Glutamatergic neuron (in vitro differentiated cells): Measurements from ENCODE around the gene ATP9A. TPM values are rescaled to one million over a fixed set of nuclear protein-coding genes. Genes with fewer than 3 reads are reported as not detected.
"Not testable (repeated sequence)": the region's sequence is repeated elsewhere in the genome, so short reads cannot be mapped to it uniquely, and the experiment has no call there.

ENCODE experiments used
- DNase-seq: peaks from one replicate; pipeline ENCODE4 v3.0.0; 2022
- H3K27ac Mint-ChIP-seq: one replicate; pipeline ENCODE4 v1.8.0; 2020; ENCODE audit warnings: mild to moderate bottlenecking, mixed read lengths, inconsistent platforms; ENCODE audit not compliant: unreplicated experiment
- H3K27me3 Mint-ChIP-seq: one replicate; pipeline ENCODE4 v1.8.0; 2020; ENCODE audit warnings: mild to moderate bottlenecking, moderate library complexity, mixed read lengths, inconsistent platforms; ENCODE audit not compliant: unreplicated experiment
- H3K36me3 Mint-ChIP-seq: one replicate; pipeline ENCODE4 v1.8.0; 2020; ENCODE audit warnings: mild to moderate bottlenecking, mixed read lengths, inconsistent platforms; ENCODE audit not compliant: unreplicated experiment
- H3K4me1 Mint-ChIP-seq: one replicate; pipeline ENCODE4 v1.8.0; 2020; ENCODE audit warnings: mild to moderate bottlenecking, low read depth, mixed read lengths, inconsistent platforms; ENCODE audit not compliant: unreplicated experiment
- H3K4me3 Mint-ChIP-seq: one replicate; pipeline ENCODE4 v1.8.0; 2020; ENCODE audit warnings: mild to moderate bottlenecking, mixed read lengths, inconsistent platforms; ENCODE audit not compliant: unreplicated experiment
- H3K9me3 Mint-ChIP-seq: one replicate; pipeline ENCODE4 v1.8.0; 2020; ENCODE audit warnings: mild to moderate bottlenecking, moderate library complexity, mixed read lengths, inconsistent platforms; ENCODE audit not compliant: unreplicated experiment
- CTCF ChIP-seq: fragments of 200-600 bp; sonication (generic); IDR thresholded peaks from one replicate; pipeline ENCODE4 v1.5.0; 2021; ENCODE audit not compliant: partially characterized antibody, unreplicated experiment
- total RNA-seq: library from RNA; stranded (reverse); fragmentation: NEBNext Ultra II Directional; extraction: Animal tissue kit (Norgen Biotek cat#: 25700); gene quantifications from one replicate; pipeline ENCODE4 v1.2.1, GENCODE V29; 2021; ENCODE audit not compliant: unreplicated experiment

The ATP9A gene
- total RNA-seq, 1 donor from 2014 or later = 66.1 TPM

GRCh38 chr20:51766994-51767866, 960 bp downstream of the ATP9A start:
- peak; percentile 87 for DNase-seq
- H3K36me3 Mint-ChIP-seq = no peaks in the 10 kb centered on the region
- peak overlapping the region; percentile 91 for H3K27ac Mint-ChIP-seq
- peaks cover 8% of the 10 kb centered on the region for H3K27me3 Mint-ChIP-seq
- peaks cover 4% of the 10 kb centered on the region for H3K4me1 Mint-ChIP-seq
- peak overlapping the region; percentile 88 for H3K4me3 Mint-ChIP-seq
- H3K9me3 Mint-ChIP-seq = peaks cover 8% of the 10 kb centered on the region
- peak; percentile 83 for TF ChIP-seq CTCF

GRCh38 chr20:51765381-51765780, 2.8 kb downstream of the ATP9A start:
- not testable (repeated sequence) for H3K27me3 Mint-ChIP-seq, H3K4me3 Mint-ChIP-seq, DNase-seq, H3K36me3 Mint-ChIP-seq, H3K4me1 Mint-ChIP-seq, H3K27ac Mint-ChIP-seq, H3K9me3 Mint-ChIP-seq

- peaks cover 5% of the 10 kb centered on the region for H3K27me3 Mint-ChIP-seq
- H3K4me1 Mint-ChIP-seq = peaks cover 10% of the 10 kb centered on the region
- H3K36me3 Mint-ChIP-seq = no peaks in the 10 kb centered on the region
- TF ChIP-seq CTCF = no peak
- H3K9me3 Mint-ChIP-seq = peaks cover 5% of the 10 kb centered on the region
- DNase-seq = no peak
- no peak overlapping the region for H3K4me3 Mint-ChIP-seq
- H3K27ac Mint-ChIP-seq = no peak overlapping the region
Observed at GRCh38 chr20:51763965-51764602, 4.1 kb downstream of the ATP9A start.

GRCh38 chr20:51760905-51761546, 7.2 kb downstream of the ATP9A start:
- peaks cover 6% of the 10 kb centered on the region for H3K4me1 Mint-ChIP-seq
- H3K36me3 Mint-ChIP-seq = no peaks in the 10 kb centered on the region
- no peaks in the 10 kb centered on the region for H3K27me3 Mint-ChIP-seq
- H3K27ac Mint-ChIP-seq = no peak overlapping the region
- H3K4me3 Mint-ChIP-seq = no peak overlapping the region
- DNase-seq = no peak
- no peaks in the 10 kb centered on the region for H3K9me3 Mint-ChIP-seq
- TF ChIP-seq CTCF = no peak

GRCh38 chr20:51759769-51760510, 8.2 kb downstream of the ATP9A start:
- peaks cover 6% of the 10 kb centered on the region for H3K4me1 Mint-ChIP-seq
- no peak for DNase-seq
- no peak overlapping the region for H3K4me3 Mint-ChIP-seq
- H3K27me3 Mint-ChIP-seq = no peaks in the 10 kb centered on the region
- H3K9me3 Mint-ChIP-seq = no peaks in the 10 kb centered on the region
- no peak overlapping the region for H3K27ac Mint-ChIP-seq
- no peak for TF ChIP-seq CTCF
- no peaks in the 10 kb centered on the region for H3K36me3 Mint-ChIP-seq
